Naive thymus-derived CD8-positive, alpha-beta T cell (primary cell): ENCODE results near the gene SLC6A6. TPM values are rescaled to one million over a fixed set of nuclear protein-coding genes. Genes with fewer than 3 reads are reported as not detected.

Experiments used
- ATAC-seq, 2 donors: fragments of 150-1000 bp; cut with Tn5 transposase in 1 of 2; sonication (Bioruptor Pico), chemical (Tn5 transposase) in 1 of 2; 1 replicate in 1 of 2; 2 replicates in 1 of 2; pipeline ENCODE4 v1.10.0; 2021; ENCODE audit warnings: mild to moderate bottlenecking in 2 of 2, moderate library complexity in 2 of 2
- POLR2A ChIA-PET: fragments of 350-600 bp; sonication (Branson Sonifier 250); formaldehyde crosslinking; loops from one replicate; lab custom pipeline; 2021; ENCODE audit warnings: antibody characterized with exemption; lab: Charles Lee
- DNase-seq, 10 donors: peaks; one replicate each; pipeline versions ENCODE4 v3.0.0 to v3.0.0-alpha.2; 2020 to 2022
- H3K27ac Mint-ChIP-seq, 10 donors: one replicate each; pipeline ENCODE4 v1.8.0; 2020 to 2022; ENCODE audit warnings: mild to moderate bottlenecking in 10 of 10, mixed read lengths in 10 of 10, moderate library complexity in 4 of 10, inconsistent platforms in 1 of 10
- H3K27me3 Mint-ChIP-seq, 5 donors: one replicate each; pipeline ENCODE4 v1.8.0; 2021 to 2022; ENCODE audit warnings: mixed read lengths in 5 of 5
- H3K36me3 Mint-ChIP-seq, 3 donors: one replicate each; pipeline ENCODE4 v1.8.0; 2020 to 2022; ENCODE audit warnings: mixed read lengths in 3 of 3, mild to moderate bottlenecking in 2 of 3, inconsistent platforms in 1 of 3
- H3K4me1 Mint-ChIP-seq, 4 donors: one replicate each; pipeline ENCODE4 v1.8.0; 2021 to 2022; ENCODE audit warnings: mixed read lengths in 4 of 4
- H3K4me3 Mint-ChIP-seq, 10 donors: one replicate each; pipeline ENCODE4 v1.8.0; 2020 to 2022; ENCODE audit warnings: mild to moderate bottlenecking in 10 of 10, mixed read lengths in 10 of 10, moderate library complexity in 6 of 10, inconsistent platforms in 1 of 10
- H3K9me3 Mint-ChIP-seq, 9 donors: one replicate each; pipeline ENCODE4 v1.8.0; 2020 to 2022; ENCODE audit warnings: mixed read lengths in 9 of 9, mild to moderate bottlenecking in 3 of 9, inconsistent platforms in 1 of 9, moderate library complexity in 1 of 9
- polyA plus RNA-seq, 3 donors: library from polyadenylated mRNA; unstranded; fragments of 300-500 nt; fragmentation: Illumina TruSeq; gene quantifications; one replicate each; pipeline ENCODE4 v1.2.3, GENCODE V29; 2021
- total RNA-seq, 8 experiments: library from RNA in 2 of 8; stranded (reverse) in 2 of 8; gene quantifications; one replicate each; pipeline ENCODE4 v1.2.3 and lab custom pipeline; 2021 to 2026

The SLC6A6 gene
- total and polyA plus RNA-seq, 5 experiments from 2014 or later: 2.1 to 43.7 (median 5.0) TPM

- POLR2A ChIA-PET: no interaction called here
- no peaks in the 10 kb centered on the region for H3K4me1 Mint-ChIP-seq
- peak in 1 of 10 donors; percentile 45 for DNase-seq
- H3K36me3 Mint-ChIP-seq: no peaks in the 10 kb centered on the region
- H3K4me3 Mint-ChIP-seq: no peak overlapping the region
- H3K27me3 Mint-ChIP-seq: peaks cover under 1 to 15% (median 5%) of the 10 kb centered on the region in 5 donors
- no peaks in the 10 kb centered on the region for H3K9me3 Mint-ChIP-seq
- no peak for ATAC-seq
- no peak overlapping the region for H3K27ac Mint-ChIP-seq
These were observed 122.7 kb downstream of the SLC6A6 start for GRCh38 chr3:14524920-14525660.

DNA sequence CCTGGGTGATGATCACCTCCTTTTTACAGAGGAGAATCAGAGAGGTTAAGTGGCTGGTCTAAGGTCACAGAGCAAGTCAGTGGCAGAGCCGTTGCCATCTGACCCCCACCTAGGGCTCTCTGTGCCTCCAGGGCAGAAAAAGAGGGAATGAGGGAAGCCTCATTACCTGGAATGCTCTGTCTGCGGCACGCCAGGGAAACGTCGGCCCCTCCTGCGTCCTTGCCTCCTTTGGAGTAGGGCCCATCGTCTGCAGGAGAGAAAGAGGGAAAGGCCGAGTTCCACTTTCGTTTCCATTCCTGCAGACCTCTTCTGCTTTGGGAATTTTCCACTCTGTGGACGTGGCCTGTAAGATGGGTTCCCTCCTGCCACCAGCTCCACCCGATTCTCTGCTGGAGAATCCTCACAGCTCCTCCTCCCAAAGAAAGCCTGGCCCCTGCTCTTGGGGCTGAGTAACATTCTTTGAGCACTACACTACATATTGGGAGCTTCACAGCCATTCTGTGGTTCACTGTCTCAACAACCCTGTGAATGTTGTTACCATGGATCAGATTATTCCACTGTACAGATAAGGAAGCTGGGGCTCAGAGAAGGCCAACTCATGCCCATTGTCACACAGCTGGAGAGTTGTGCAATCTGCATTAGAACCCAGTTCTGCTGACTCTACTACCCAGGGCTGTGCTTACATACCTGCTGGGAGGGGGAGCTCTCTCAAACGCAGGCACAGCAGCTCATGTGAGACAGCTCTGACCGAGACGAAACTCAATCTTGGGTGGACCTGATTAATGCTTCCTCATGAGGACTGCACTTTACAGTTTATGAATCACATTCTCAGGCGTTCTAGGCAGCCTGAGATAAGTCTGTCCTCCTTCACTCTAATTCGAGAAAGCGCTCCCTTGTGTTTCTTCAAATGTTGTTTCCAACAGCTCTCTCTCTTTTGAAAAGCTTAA lies 123.6 kb downstream of the SLC6A6 start:
- DNase-seq (no peak), ATAC-seq (no peak)
- POLR2A ChIA-PET: no interaction called here
- no peaks in the 10 kb centered on the region for H3K36me3 Mint-ChIP-seq
- no peaks in the 10 kb centered on the region for H3K9me3 Mint-ChIP-seq
- H3K27ac Mint-ChIP-seq: no peak overlapping the region
- peaks cover 5 to 18% (median 7%) of the 10 kb centered on the region in 5 donors for H3K27me3 Mint-ChIP-seq
- H3K4me3 Mint-ChIP-seq: no peak overlapping the region
- H3K4me1 Mint-ChIP-seq: no peaks in the 10 kb centered on the region

GRCh38 chr3:14528081-14528480 lies 125.7 kb downstream of the SLC6A6 start:
- no peaks in the 10 kb centered on the region for H3K4me1 Mint-ChIP-seq
- H3K4me3 Mint-ChIP-seq: no peak overlapping the region
- DNase-seq (no peak), ATAC-seq (no peak)
- H3K27me3 Mint-ChIP-seq: peaks cover 5 to 28% (median 8%) of the 10 kb centered on the region in 5 donors
- POLR2A ChIA-PET: no interaction called here
- no peaks in the 10 kb centered on the region for H3K9me3 Mint-ChIP-seq
- H3K36me3 Mint-ChIP-seq: no peaks in the 10 kb centered on the region
- no peak overlapping the region for H3K27ac Mint-ChIP-seq

DNA sequence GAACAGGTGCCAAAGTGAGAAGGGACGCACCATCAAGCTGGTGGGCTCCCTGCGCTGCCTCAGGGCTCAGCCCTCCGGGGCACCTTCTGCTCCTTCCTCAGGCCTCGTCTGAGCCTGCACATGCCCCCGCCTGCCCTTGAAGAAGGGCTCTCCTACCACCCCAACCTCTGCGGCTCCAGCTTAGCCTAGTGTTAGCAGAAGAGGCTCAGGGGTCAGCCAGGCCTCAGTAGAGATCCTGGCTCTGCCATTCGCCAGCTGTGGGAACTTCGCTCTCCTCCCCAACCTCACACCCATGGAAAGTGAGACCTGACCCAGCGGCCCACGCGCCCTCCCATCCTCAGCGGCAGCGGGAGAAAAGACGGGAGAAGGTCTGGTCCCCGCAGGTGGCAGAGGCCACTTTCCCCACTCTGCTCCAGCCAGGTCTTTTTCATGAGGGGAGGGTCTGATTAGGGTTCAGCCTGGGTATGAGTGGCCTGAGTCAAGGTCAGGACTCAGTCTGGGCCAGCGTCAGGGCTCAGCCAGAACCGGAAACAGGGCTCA lies 129.5 kb downstream of the SLC6A6 start:
- POLR2A ChIA-PET: no interaction called here
- DNase-seq (no peak), ATAC-seq (no peak)
- H3K27ac Mint-ChIP-seq: no peak overlapping the region
- no peak overlapping the region for H3K4me3 Mint-ChIP-seq
- no peaks in the 10 kb centered on the region for H3K36me3 Mint-ChIP-seq
- H3K27me3 Mint-ChIP-seq: peaks cover 2 to 32% (median 6%) of the 10 kb centered on the region in 5 donors
- no peaks in the 10 kb centered on the region for H3K4me1 Mint-ChIP-seq
- no peaks in the 10 kb centered on the region for H3K9me3 Mint-ChIP-seq

GRCh38 chr3:14532691-14533456 lies 130.5 kb downstream of the SLC6A6 start:
- Mint-ChIP-seq H3K27me3 (peaks cover 1 to 32% (median 6%) of the 10 kb centered on the region in 5 donors), H3K27ac (no peak overlapping the region), H3K9me3 (no peaks in the 10 kb centered on the region), H3K36me3 (no peaks in the 10 kb centered on the region), H3K4me1 (no peaks in the 10 kb centered on the region), H3K4me3 (no peak overlapping the region)
- POLR2A ChIA-PET: no interaction called here
- DNase-seq (no peak), ATAC-seq (no peak)

DNA sequence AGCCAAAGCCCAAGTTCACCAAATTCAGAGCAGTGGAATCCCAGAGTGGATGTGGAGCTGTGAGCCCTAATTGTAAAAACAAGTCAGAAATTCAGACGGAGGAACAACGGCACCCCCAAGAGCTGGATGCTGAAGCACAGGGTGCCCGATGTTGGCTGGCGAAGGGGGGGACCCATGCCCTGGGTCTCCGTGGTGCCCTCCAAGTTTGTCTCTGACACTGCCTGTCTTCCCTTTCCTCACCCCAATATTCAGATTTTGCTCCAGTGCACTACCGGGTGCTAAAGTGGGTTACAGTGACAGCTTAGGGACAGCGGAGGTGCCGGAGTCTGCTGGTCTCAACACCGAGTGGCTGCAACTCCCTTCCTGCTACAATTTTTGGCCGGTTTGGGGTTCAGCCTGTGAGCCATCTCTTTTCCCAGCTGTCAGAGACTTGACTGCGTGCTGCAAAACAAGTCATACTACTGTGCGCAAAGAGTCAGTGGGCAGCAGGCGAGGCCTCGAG lies 131.1 kb downstream of the SLC6A6 start:
- Mint-ChIP-seq H3K9me3 (no peaks in the 10 kb centered on the region), H3K27ac (no peak overlapping the region), H3K27me3 (peaks cover 0 to 32% (median 6%) of the 10 kb centered on the region in 5 donors), H3K36me3 (no peaks in the 10 kb centered on the region), H3K4me3 (no peak overlapping the region), H3K4me1 (peaks cover 0 to 1% (median 0%) of the 10 kb centered on the region in 4 donors)
- POLR2A ChIA-PET: no interaction called here
- peak in 1 of 10 donors; percentile 50 for DNase-seq
- ATAC-seq: no peak

- H3K4me1 Mint-ChIP-seq: peaks cover 0 to 2% (median 0%) of the 10 kb centered on the region in 4 donors
- peaks cover 0 to 30% (median 6%) of the 10 kb centered on the region in 5 donors for H3K27me3 Mint-ChIP-seq
- no peaks in the 10 kb centered on the region for H3K36me3 Mint-ChIP-seq
- POLR2A ChIA-PET: no interaction called here
- peak overlapping the region in 1 of 10 donors; percentile 3 for H3K27ac Mint-ChIP-seq
- DNase-seq (peak in 1 of 10 donors; percentile 37), ATAC-seq (no peak)
- no peak overlapping the region for H3K4me3 Mint-ChIP-seq
- H3K9me3 Mint-ChIP-seq: no peaks in the 10 kb centered on the region
These were observed 132.2 kb downstream of the SLC6A6 start for GRCh38 chr3:14534516-14535191.

DNA sequence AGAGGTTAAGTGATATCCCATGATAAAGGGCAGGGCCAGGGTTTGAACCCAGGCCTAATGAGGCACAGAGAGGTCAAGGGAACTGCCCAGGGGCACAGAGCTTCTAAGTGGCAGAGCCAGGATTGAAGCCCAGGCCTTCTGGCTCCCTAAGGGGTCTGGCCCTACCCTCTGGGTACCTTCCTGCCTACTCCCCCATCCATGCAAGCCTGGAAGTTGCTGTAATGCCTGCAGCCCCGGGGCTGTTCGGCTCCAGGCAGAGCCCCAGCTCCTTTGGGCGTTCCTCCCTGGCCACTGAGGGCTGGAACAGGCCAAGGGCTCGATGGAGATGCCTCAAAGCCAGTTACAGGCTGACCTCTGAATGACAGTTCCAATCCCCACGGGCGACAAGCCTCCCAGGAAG lies 133.2 kb downstream of the SLC6A6 start:
- POLR2A ChIA-PET: no interaction called here
- DNase-seq: no peak
- Mint-ChIP-seq H3K36me3 (no peaks in the 10 kb centered on the region), H3K4me3 (no peak overlapping the region), H3K27me3 (peaks cover 0 to 23% (median 6%) of the 10 kb centered on the region in 5 donors), H3K9me3 (no peaks in the 10 kb centered on the region), H3K27ac (no peak overlapping the region), H3K4me1 (peaks cover 0 to 2% (median 0%) of the 10 kb centered on the region in 4 donors)
- no peak for ATAC-seq

GRCh38 chr3:14536055-14536815 lies 133.8 kb downstream of the SLC6A6 start:
- Mint-ChIP-seq H3K27ac (no peak overlapping the region), H3K9me3 (no peaks in the 10 kb centered on the region), H3K4me1 (peaks cover 0 to 2% (median 0%) of the 10 kb centered on the region in 4 donors), H3K4me3 (no peak overlapping the region), H3K27me3 (peaks cover 0 to 18% (median 5%) of the 10 kb centered on the region in 5 donors), H3K36me3 (no peaks in the 10 kb centered on the region)
- DNase-seq: no peak
- ATAC-seq: no peak
- POLR2A ChIA-PET: no interaction called here

GRCh38 chr3:14536837-14537589 lies 134.6 kb downstream of the SLC6A6 start:
- no peak overlapping the region for H3K27ac Mint-ChIP-seq
- peaks cover 0 to 2% (median 0%) of the 10 kb centered on the region in 4 donors for H3K4me1 Mint-ChIP-seq
- ATAC-seq (no peak), DNase-seq (no peak)
- no peaks in the 10 kb centered on the region for H3K9me3 Mint-ChIP-seq
- POLR2A ChIA-PET: no interaction called here
- no peaks in the 10 kb centered on the region for H3K36me3 Mint-ChIP-seq
- no peak overlapping the region for H3K4me3 Mint-ChIP-seq
- peaks cover 0 to 14% (median 4%) of the 10 kb centered on the region in 5 donors for H3K27me3 Mint-ChIP-seq
